Gastroesophageal sphincter (tissue), 4 donors: Measurements from ENCODE around the gene PHF12. TPM values are rescaled to one million over a fixed set of nuclear protein-coding genes. Genes with fewer than 3 reads are reported as not detected.

Experiments used
- ATAC-seq: fragments of 150-250 bp; one replicate; pipeline ENCODE4 v1.9.1; 2016; ENCODE audit warnings: mild to moderate bottlenecking, moderate library complexity
- H3K27ac ChIP-seq, 4 donors: fragments of 200-600 bp; sonication (generic) in 3 of 4; 1 replicate in 3 of 4; 2 replicates in 1 of 4; pipeline ENCODE4 v1.5.1; 2016 to 2019
- H3K27me3 ChIP-seq: fragments of 200-600 bp; sonication (generic); one replicate; pipeline ENCODE4 v1.5.1; 2019
- H3K36me3 ChIP-seq, 2 donors: fragments of 200-600 bp; sonication (generic); one replicate each; pipeline ENCODE4 v1.5.1; 2019; ENCODE audit warnings: control low read depth in 1 of 2
- H3K4me1 ChIP-seq, 3 donors: fragments of 200-600 bp; sonication (generic); 1 replicate in 2 of 3; 2 replicates in 1 of 3; pipeline ENCODE4 v1.5.1; 2016 to 2019; ENCODE audit warnings: control low read depth in 2 of 3
- H3K4me3 ChIP-seq, 2 donors: fragments of 200-600 bp; sonication (generic); one replicate each; pipeline ENCODE4 v1.5.1; 2019; ENCODE audit warnings: mild to moderate bottlenecking in 1 of 2, moderate library complexity in 1 of 2
- H3K9me3 ChIP-seq, 3 donors: fragments of 200-600 bp; sonication (generic); one replicate each; pipeline ENCODE4 v1.5.1; 2017 to 2019; ENCODE audit warnings: control low read depth in 2 of 3
- CTCF ChIP-seq, 4 experiments: fragments of 200-600 bp in 2 of 4; fragments of 450-650 bp in 2 of 4; sonication (generic) in 1 of 4; IDR thresholded peaks; one replicate each; pipeline ENCODE4 v1.5.1; 2017 to 2019; ENCODE audit warnings: antibody characterized with exemption in 4 of 4, mild to moderate bottlenecking in 2 of 4, moderate library complexity in 2 of 4
- EP300 ChIP-seq: sonication (generic); formaldehyde crosslinking; IDR thresholded peaks from one replicate; pipeline ENCODE4 v1.6.1; 2017; ENCODE audit warnings: antibody characterized with exemption, mild to moderate bottlenecking
- POLR2A ChIP-seq, 2 donors: fragments of 450-650 bp; IDR thresholded peaks; one replicate each; pipeline ENCODE4 v1.6.1; 2017; ENCODE audit warnings: antibody characterized with exemption in 2 of 2, mild to moderate bottlenecking in 2 of 2, moderate library complexity in 1 of 2
- POLR2AphosphoS5 ChIP-seq: sonication (generic); formaldehyde crosslinking; IDR thresholded peaks from one replicate; pipeline ENCODE4 v1.6.1; 2017; ENCODE audit warnings: antibody characterized with exemption
- WGBS, 2 donors: methylation state at CpG; one replicate each; pipeline ENCODE4 v1.1.5; 2018; ENCODE audit warnings: low coverage in 1 of 2; 5-methylcytosine and 5-hydroxymethylcytosine counted together
- total RNA-seq, 4 donors: library from RNA; depleted of rRNA; stranded (reverse); fragments of >200 nt; gene quantifications; one replicate each; pipeline ENCODE4 v1.1.0, GENCODE V29; 2016

The PHF12 gene
- total RNA-seq, 4 donors from 2014 or later = 20.2 to 46.9 (median 37.8) TPM

GRCh38 chr17:28888832-28889231 is 62.5 kb downstream of the PHF12 start:
- Histone ChIP-seq H3K27me3 (no peaks in the 10 kb centered on the region), H3K4me3 (no peak overlapping the region), H3K36me3 (peaks cover 0 to 55% of the 10 kb centered on the region in 2 donors), H3K9me3 (no peaks in the 10 kb centered on the region), H3K4me1 (peaks cover 0 to 38% (median 0%) of the 10 kb centered on the region in 3 donors), H3K27ac (no peak overlapping the region)
- no peak for ATAC-seq
- no peak for TF ChIP-seq CTCF (IDR thresholded peaks at IDR 0.05)
- TF ChIP-seq POLR2AphosphoS5 = no peak
- no peak for TF ChIP-seq EP300
- no peak for TF ChIP-seq POLR2A (IDR thresholded peaks at IDR 0.05)
- WGBS, 2 donors = 89% methylated on average over 4 of the region's 7 CpGs; no CpG with 5 or more reads in 1 of the 2 donors

- TF ChIP-seq POLR2AphosphoS5 = no peak
- TF ChIP-seq EP300 = no peak
- TF ChIP-seq CTCF (IDR thresholded peaks at IDR 0.05) = no peak
- TF ChIP-seq POLR2A (IDR thresholded peaks at IDR 0.05) = no peak
- no peaks in the 10 kb centered on the region for H3K27me3 ChIP-seq
- ATAC-seq = no peak
- H3K27ac ChIP-seq = no peak overlapping the region
- WGBS, 2 donors = 75 to 80% methylated on average over 1 to 2 of the region's 12 CpGs
- H3K4me1 ChIP-seq = peaks cover 0 to 31% (median 0%) of the 10 kb centered on the region in 3 donors
- H3K4me3 ChIP-seq = no peak overlapping the region
- H3K9me3 ChIP-seq = no peaks in the 10 kb centered on the region
- peaks cover 0 to 63% of the 10 kb centered on the region in 2 donors for H3K36me3 ChIP-seq
Observed at GRCh38 chr17:28887871-28888471, 63.3 kb downstream of the PHF12 start.

DNA sequence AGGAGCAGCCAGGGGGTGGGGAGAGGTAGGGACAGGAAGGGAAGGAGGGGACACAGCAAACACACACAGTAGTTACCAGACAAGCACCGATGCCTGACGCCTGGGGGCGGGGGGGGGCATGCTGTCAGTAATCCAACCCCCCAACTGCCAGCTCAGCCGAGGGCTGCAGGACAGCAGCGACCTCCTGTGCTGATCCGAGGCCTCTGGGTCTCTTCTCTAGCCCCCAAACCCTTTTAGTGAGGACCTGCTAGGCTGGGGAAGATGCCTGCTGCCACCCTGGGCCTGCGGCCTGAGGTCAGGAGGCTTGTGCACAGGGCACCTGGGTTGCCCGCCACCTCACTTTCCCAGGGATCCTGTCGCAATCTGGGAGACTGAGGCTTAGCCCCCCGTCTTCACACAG is 65.4 kb downstream of the PHF12 start:
- Histone ChIP-seq H3K4me1 (peaks cover 0 to 14% (median 0%) of the 10 kb centered on the region in 3 donors), H3K36me3 (peaks cover 0 to 76% of the 10 kb centered on the region in 2 donors), H3K27ac (no peak overlapping the region), H3K4me3 (no peak overlapping the region), H3K27me3 (no peaks in the 10 kb centered on the region), H3K9me3 (no peaks in the 10 kb centered on the region)
- no peak for ATAC-seq
- no peak for TF ChIP-seq POLR2A (IDR thresholded peaks at IDR 0.05)
- no peak for TF ChIP-seq CTCF (IDR thresholded peaks at IDR 0.05)
- TF ChIP-seq POLR2AphosphoS5 = no peak
- 80% methylated on average over 2 of the region's 10 CpGs; no CpG with 5 or more reads in 1 of the 2 donors for WGBS, 2 donors

DNA sequence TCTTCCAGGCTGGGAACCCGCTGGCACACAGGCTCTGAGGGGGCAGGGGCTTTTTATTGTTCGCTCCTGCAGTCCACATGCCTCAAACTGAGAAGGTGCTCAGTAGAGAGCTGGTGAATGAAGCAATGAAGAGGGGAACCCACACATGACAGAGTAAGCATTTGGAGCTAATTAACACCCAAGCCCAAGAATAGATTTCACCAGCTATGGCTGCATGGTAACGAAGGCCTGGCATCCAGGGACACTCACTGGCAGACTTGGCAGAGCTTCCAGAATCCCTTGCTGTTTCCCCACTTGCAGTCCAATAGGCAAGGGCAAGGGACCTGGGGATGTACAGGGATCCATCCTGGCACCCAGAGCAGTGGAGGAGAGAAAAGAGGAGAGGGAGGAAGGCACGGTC is 66.0 kb downstream of the PHF12 start:
- Histone ChIP-seq H3K27ac (no peak overlapping the region), H3K27me3 (no peaks in the 10 kb centered on the region), H3K4me1 (peaks cover 0 to 8% (median 0%) of the 10 kb centered on the region in 3 donors), H3K4me3 (no peak overlapping the region), H3K36me3 (peaks cover 0 to 79% of the 10 kb centered on the region in 2 donors), H3K9me3 (no peaks in the 10 kb centered on the region)
- TF ChIP-seq CTCF (IDR thresholded peaks at IDR 0.05) = no peak
- no peak for TF ChIP-seq POLR2A (IDR thresholded peaks at IDR 0.05)
- TF ChIP-seq EP300 = no peak
- TF ChIP-seq POLR2AphosphoS5 = no peak
- ATAC-seq = no peak
- WGBS, 2 donors = 71 to 81% methylated on average over 1 to 3 of the region's 4 CpGs

DNA sequence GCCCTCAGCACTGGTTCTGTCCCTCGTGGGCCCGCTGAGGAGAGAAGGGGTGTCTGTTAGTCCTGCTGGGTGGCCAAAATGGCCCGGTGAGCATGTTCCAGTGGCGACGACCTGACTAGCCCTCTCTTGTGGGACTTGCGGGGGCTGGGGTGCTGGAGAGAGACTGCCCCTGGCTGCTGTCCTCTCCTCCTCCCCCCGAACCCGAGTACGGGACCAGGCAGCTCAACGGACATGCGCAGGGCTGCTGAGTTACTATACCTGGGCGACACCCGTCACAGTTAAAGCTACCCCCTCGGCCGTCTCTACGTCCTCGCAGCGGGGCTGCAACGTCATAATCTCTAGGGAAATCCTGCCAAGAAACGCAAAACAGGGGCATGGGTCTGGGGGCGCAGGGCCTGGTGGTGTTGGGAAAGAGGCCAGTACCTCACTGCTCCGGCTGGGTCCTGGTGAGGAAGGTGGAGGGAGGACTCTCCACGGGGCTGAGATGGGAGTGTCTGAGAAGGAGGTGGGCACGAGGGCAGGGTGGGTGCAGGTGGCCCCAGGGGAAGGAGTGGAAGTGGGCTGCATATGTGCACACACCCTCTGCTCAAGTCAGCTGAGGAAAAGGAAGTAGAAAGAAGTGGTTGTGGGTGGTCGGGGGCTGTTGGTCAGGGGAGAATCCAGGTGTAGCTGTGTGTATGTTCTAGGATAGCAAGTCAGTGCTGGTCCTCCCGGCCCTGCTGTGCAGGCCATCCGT is 67.2 kb downstream of the PHF12 start:
- Histone ChIP-seq H3K27ac (no peak overlapping the region), H3K36me3 (peaks cover 0 to 92% of the 10 kb centered on the region in 2 donors), H3K4me1 (no peaks in the 10 kb centered on the region), H3K9me3 (no peaks in the 10 kb centered on the region), H3K27me3 (no peaks in the 10 kb centered on the region), H3K4me3 (no peak overlapping the region)
- no peak for ATAC-seq
- WGBS, 2 donors = 83 to 90% methylated on average over 1 to 8 of the region's 27 CpGs
- TF ChIP-seq EP300 (no peak), CTCF (IDR thresholded peaks at IDR 0.05) (no peak), POLR2A (IDR thresholded peaks at IDR 0.05) (no peak), POLR2AphosphoS5 (no peak)
